Measurements from ENCODE around the gene MYO1E.

MYO1E gene

GRCh38 chr15:59384507-59384906 is 11.8 kb upstream of the MYO1E start:
- no peaks in the 10 kb centered on the region for H3K36me3 ChIP-seq (ENCODE audit: insufficient read depth, low read length)
- H3K9ac ChIP-seq (ENCODE audit: low read depth, low read length) = no peak overlapping the region
- no peak overlapping the region for H3K4me2 ChIP-seq (ENCODE audit: low read length)
- no peaks in the 10 kb centered on the region for H3K9me3 ChIP-seq (replicated peaks; ENCODE audit: low read length)
- peaks cover 7% of the 10 kb centered on the region for H3K4me1 ChIP-seq (ENCODE audit: control insufficient read depth, insufficient read depth, low read length)
- no peak overlapping the region for H3K4me3 ChIP-seq (ENCODE audit: low read length)
- no peaks in the 10 kb centered on the region for H3K27me3 ChIP-seq (ENCODE audit: control insufficient read depth, insufficient read depth, low read length)

GRCh38 chr15:59380902-59381610 is 8.4 kb upstream of the MYO1E start:
- no peaks in the 10 kb centered on the region for H3K36me3 ChIP-seq (ENCODE audit: insufficient read depth, low read length)
- H3K4me3 ChIP-seq (ENCODE audit: low read length) = no peak overlapping the region
- no peak overlapping the region for H3K4me2 ChIP-seq (ENCODE audit: low read length)
- H3K9me3 ChIP-seq (replicated peaks; ENCODE audit: low read length) = no peaks in the 10 kb centered on the region
- H3K9ac ChIP-seq (ENCODE audit: low read depth, low read length) = no peak overlapping the region
- H3K4me1 ChIP-seq (ENCODE audit: control insufficient read depth, insufficient read depth, low read length) = no peaks in the 10 kb centered on the region
- H3K27me3 ChIP-seq (ENCODE audit: control insufficient read depth, insufficient read depth, low read length) = no peaks in the 10 kb centered on the region

- Histone ChIP-seq H3K4me2 (ENCODE audit: low read length) (no peak overlapping the region), H3K9ac (ENCODE audit: low read depth, low read length) (no peak overlapping the region), H3K27me3 (ENCODE audit: control insufficient read depth, insufficient read depth, low read length) (no peaks in the 10 kb centered on the region), H3K4me3 (ENCODE audit: low read length) (no peak overlapping the region), H3K36me3 (ENCODE audit: insufficient read depth, low read length) (no peaks in the 10 kb centered on the region), H3K4me1 (ENCODE audit: control insufficient read depth, insufficient read depth, low read length) (no peaks in the 10 kb centered on the region), H3K9me3 (replicated peaks; ENCODE audit: low read length) (no peaks in the 10 kb centered on the region)
Observed at GRCh38 chr15:59379531-59379930, 6.9 kb upstream of the MYO1E start.

GRCh38 chr15:59378855-59379254 is 6.2 kb upstream of the MYO1E start:
- H3K9ac ChIP-seq (ENCODE audit: low read depth, low read length) = no peak overlapping the region

GRCh38 chr15:59377924-59378323 is 5.3 kb upstream of the MYO1E start:
- H3K27me3 ChIP-seq (ENCODE audit: control insufficient read depth, insufficient read depth, low read length) = no peaks in the 10 kb centered on the region
- no peaks in the 10 kb centered on the region for H3K4me1 ChIP-seq (ENCODE audit: control insufficient read depth, insufficient read depth, low read length)
- H3K36me3 ChIP-seq (ENCODE audit: insufficient read depth, low read length) = no peaks in the 10 kb centered on the region
- H3K9ac ChIP-seq (ENCODE audit: low read depth, low read length) = no peak overlapping the region
- no peak overlapping the region for H3K4me2 ChIP-seq (ENCODE audit: low read length)
- no peaks in the 10 kb centered on the region for H3K9me3 ChIP-seq (replicated peaks; ENCODE audit: low read length)
- H3K4me3 ChIP-seq (ENCODE audit: low read length) = no peak overlapping the region

More at GRCh38 chr15:59378855-59379254, 6.2 kb upstream of the MYO1E start:
- no peaks in the 10 kb centered on the region for H3K27me3 ChIP-seq (ENCODE audit: control insufficient read depth, insufficient read depth, low read length)
- H3K36me3 ChIP-seq (ENCODE audit: insufficient read depth, low read length) = no peaks in the 10 kb centered on the region
- no peaks in the 10 kb centered on the region for H3K9me3 ChIP-seq (replicated peaks; ENCODE audit: low read length)
- H3K4me3 ChIP-seq (ENCODE audit: low read length) = no peak overlapping the region
- no peaks in the 10 kb centered on the region for H3K4me1 ChIP-seq (ENCODE audit: control insufficient read depth, insufficient read depth, low read length)
- H3K4me2 ChIP-seq (ENCODE audit: low read length) = no peak overlapping the region

- no peaks in the 10 kb centered on the region for H3K9me3 ChIP-seq (replicated peaks; ENCODE audit: low read length)
- H3K36me3 ChIP-seq (ENCODE audit: insufficient read depth, low read length) = no peaks in the 10 kb centered on the region
- no peak overlapping the region for H3K4me2 ChIP-seq (ENCODE audit: low read length)
- no peaks in the 10 kb centered on the region for H3K4me1 ChIP-seq (ENCODE audit: control insufficient read depth, insufficient read depth, low read length)
- no peaks in the 10 kb centered on the region for H3K27me3 ChIP-seq (ENCODE audit: control insufficient read depth, insufficient read depth, low read length)
- H3K4me3 ChIP-seq (ENCODE audit: low read length) = no peak overlapping the region
- H3K9ac ChIP-seq (ENCODE audit: low read depth, low read length) = no peak overlapping the region
Observed at GRCh38 chr15:59376733-59377132, 4.1 kb upstream of the MYO1E start.

GRCh38 chr15:59373215-59373614 is 544 bp upstream of the MYO1E start:
- H3K36me3 ChIP-seq (ENCODE audit: insufficient read depth, low read length) = no peaks in the 10 kb centered on the region
- H3K4me3 ChIP-seq (ENCODE audit: low read length) = peak overlapping the region; percentile 79
- H3K27me3 ChIP-seq (ENCODE audit: control insufficient read depth, insufficient read depth, low read length) = no peaks in the 10 kb centered on the region
- peak overlapping the region; percentile 81 for H3K4me2 ChIP-seq (ENCODE audit: low read length)
- H3K4me1 ChIP-seq (ENCODE audit: control insufficient read depth, insufficient read depth, low read length) = peaks cover 17% of the 10 kb centered on the region
- peak overlapping the region; percentile 89 for H3K9ac ChIP-seq (ENCODE audit: low read depth, low read length)
- H3K9me3 ChIP-seq (replicated peaks; ENCODE audit: low read length) = no peaks in the 10 kb centered on the region

GRCh38 chr15:59371458-59372351 is 966 bp downstream of the MYO1E start:
- Histone ChIP-seq H3K27me3 (ENCODE audit: control insufficient read depth, insufficient read depth, low read length) (no peaks in the 10 kb centered on the region), H3K4me3 (ENCODE audit: low read length) (peak overlapping the region; percentile 79), H3K36me3 (ENCODE audit: insufficient read depth, low read length) (no peaks in the 10 kb centered on the region), H3K4me1 (ENCODE audit: control insufficient read depth, insufficient read depth, low read length) (peaks cover 26% of the 10 kb centered on the region), H3K9me3 (replicated peaks; ENCODE audit: low read length) (no peaks in the 10 kb centered on the region), H3K4me2 (ENCODE audit: low read length) (peak overlapping the region; percentile 81), H3K9ac (ENCODE audit: low read depth, low read length) (peak overlapping the region; percentile 89)

GRCh38 chr15:59369597-59369996 is 3.1 kb downstream of the MYO1E start:
- Histone ChIP-seq H3K4me1 (ENCODE audit: control insufficient read depth, insufficient read depth, low read length) (peaks cover 34% of the 10 kb centered on the region), H3K27me3 (ENCODE audit: control insufficient read depth, insufficient read depth, low read length) (no peaks in the 10 kb centered on the region), H3K4me3 (ENCODE audit: low read length) (no peak overlapping the region), H3K36me3 (ENCODE audit: insufficient read depth, low read length) (no peaks in the 10 kb centered on the region), H3K9me3 (replicated peaks; ENCODE audit: low read length) (no peaks in the 10 kb centered on the region), H3K9ac (ENCODE audit: low read depth, low read length) (no peak overlapping the region), H3K4me2 (ENCODE audit: low read length) (peak overlapping the region; percentile 81)

- H3K4me2 ChIP-seq (ENCODE audit: low read length) = peak overlapping the region; percentile 47
- H3K9me3 ChIP-seq (replicated peaks; ENCODE audit: low read length) = no peaks in the 10 kb centered on the region
- H3K4me3 ChIP-seq (ENCODE audit: low read length) = no peak overlapping the region
- H3K4me1 ChIP-seq (ENCODE audit: control insufficient read depth, insufficient read depth, low read length) = peaks cover 40% of the 10 kb centered on the region
- no peaks in the 10 kb centered on the region for H3K36me3 ChIP-seq (ENCODE audit: insufficient read depth, low read length)
- H3K9ac ChIP-seq (ENCODE audit: low read depth, low read length) = no peak overlapping the region
- H3K27me3 ChIP-seq (ENCODE audit: control insufficient read depth, insufficient read depth, low read length) = no peaks in the 10 kb centered on the region
Observed at GRCh38 chr15:59367022-59367451, 5.6 kb downstream of the MYO1E start.

- peaks cover 40% of the 10 kb centered on the region for H3K4me1 ChIP-seq (ENCODE audit: control insufficient read depth, insufficient read depth, low read length)
- no peaks in the 10 kb centered on the region for H3K27me3 ChIP-seq (ENCODE audit: control insufficient read depth, insufficient read depth, low read length)
- no peak overlapping the region for H3K4me3 ChIP-seq (ENCODE audit: low read length)
- H3K9ac ChIP-seq (ENCODE audit: low read depth, low read length) = peak overlapping the region; percentile 15
- no peaks in the 10 kb centered on the region for H3K36me3 ChIP-seq (ENCODE audit: insufficient read depth, low read length)
- peak overlapping the region; percentile 47 for H3K4me2 ChIP-seq (ENCODE audit: low read length)
- H3K9me3 ChIP-seq (replicated peaks; ENCODE audit: low read length) = no peaks in the 10 kb centered on the region
Observed at GRCh38 chr15:59366333-59367021, 6.2 kb downstream of the MYO1E start.

Measured in skeletal muscle satellite cell (primary cell).